ENCODE measurements around the gene BRME1.
A peak's percentile ranks its signal among the peaks of the same experiment; 100 is the strongest.

Gene BRME1

GRCh38 chr19:13934785-13935109, 28.8 kb upstream of the BRME1 start:
- Histone ChIP-seq H3K9me3 (ENCODE audit: control insufficient read depth, insufficient read depth, low read depth, low read length) (no peaks in the 10 kb centered on the region), H3K4me3 (ENCODE audit: low read depth, low read length) (no peak overlapping the region), H3K36me3 (ENCODE audit: control insufficient read depth in 2 of 2, insufficient read depth in 1 of 2, low read length in 2 of 2) (peaks cover 0 to 15% of the 10 kb centered on the region in 2 experiments; a peak in 1 of 3 replicates), H3K4me1 (ENCODE audit: control insufficient read depth, insufficient read depth, low read length) (no peaks in the 10 kb centered on the region), H3K27ac (ENCODE audit: extremely low read depth, low read depth, low read length) (no peak overlapping the region)
- POLR2A ChIA-PET: interaction anchor here (0.6 kb wide), 1 partner anchor 24 kb away, joined by 5 read pairs; no protein-coding TSS in a partner anchor
- CTCF ChIA-PET: interaction anchor here (1.4 to 2.1 kb wide), 2 partner anchors 19 to 108 kb away, joined by 6 to 8 read pairs; no protein-coding TSS in a partner anchor
- TF ChIP-seq ZNF148 (tag by site-specific recombination; IDR thresholded peaks at IDR 0.05; ENCODE audit: borderline replicate concordance): 0 out of 2 replicates have a peak, but pooled peaks have one; percentile 27
- no peak for TF ChIP-seq ZNF529 (tag by site-specific recombination; IDR thresholded peaks at IDR 0.05; ENCODE audit: insufficient replicate concordance)
- TF ChIP-seq ZNF571 (tag by site-specific recombination; IDR thresholded peaks at IDR 0.05): no peak
- TF ChIP-seq ZNF214 (tag by site-specific recombination; IDR thresholded peaks at IDR 0.05; ENCODE audit: borderline replicate concordance): no peak
- no peak for TF ChIP-seq PRDM1 (tag by site-specific recombination; IDR thresholded peaks at IDR 0.05)
- TF ChIP-seq ZSCAN4 (tag by site-specific recombination; IDR thresholded peaks at IDR 0.05): peak; percentile 96
- no peak for TF ChIP-seq ZNF707 (tag by site-specific recombination; IDR thresholded peaks at IDR 0.05)
- TF ChIP-seq SCRT2 (tag by site-specific recombination; IDR thresholded peaks at IDR 0.05): no peak
- TF ChIP-seq ZNF2 (tag by site-specific recombination; IDR thresholded peaks at IDR 0.05): 0 out of 2 replicates have a peak, but pooled peaks have one; percentile 8
- TF ChIP-seq ZNF658 (tag by site-specific recombination; IDR thresholded peaks at IDR 0.05): no peak
- no peak for TF ChIP-seq ZNF350 (tag by site-specific recombination; IDR thresholded peaks at IDR 0.05)
- no peak for TF ChIP-seq KLF10 (tag by site-specific recombination; IDR thresholded peaks at IDR 0.05)
- no peak for TF ChIP-seq GLI4 (tag by site-specific recombination; IDR thresholded peaks at IDR 0.05)
- TF ChIP-seq SCRT1 (tag by site-specific recombination; IDR thresholded peaks at IDR 0.05; ENCODE audit: borderline replicate concordance): no peak
- TF ChIP-seq YY1 (tag by site-specific recombination; IDR thresholded peaks at IDR 0.05): no peak
- peak; percentile 41 for TF ChIP-seq ZBTB26 (tag by site-specific recombination; optimal IDR thresholded peaks at IDR 0.05)
- no peak for TF ChIP-seq ZNF302 (tag by site-specific recombination; IDR thresholded peaks at IDR 0.05; ENCODE audit: low read depth)
- no peak; the same call in 1 of the 2 replicates for TF ChIP-seq ZFP41 (tag by site-specific recombination; IDR thresholded peaks at IDR 0.05; ENCODE audit: borderline replicate concordance)
- TF ChIP-seq PRDM2 (tag by site-specific recombination; IDR thresholded peaks at IDR 0.05; ENCODE audit: borderline replicate concordance): peak; percentile 82; the same call in 1 of the 2 replicates
- no peak for TF ChIP-seq ZNF704 (tag by site-specific recombination; IDR thresholded peaks at IDR 0.05)
- TF ChIP-seq ZFP3 (tag by site-specific recombination; IDR thresholded peaks at IDR 0.05; ENCODE audit: low read depth): no peak
- TF ChIP-seq ZNF18 (tag by site-specific recombination; IDR thresholded peaks at IDR 0.05): peak; percentile 91
- TF ChIP-seq KLF9 (tag by site-specific recombination; IDR thresholded peaks at IDR 0.05; ENCODE audit: low read depth): no peak
- TF ChIP-seq ZNF621 (tag by site-specific recombination; IDR thresholded peaks at IDR 0.05): peak; percentile 27; the same call in 1 of the 2 replicates

Data from HEK293 (cell line).